Activated T-helper 1 cell treated with anti-CD3 and anti-CD28 coated beads, Interleukin-12 subunit alpha, Interleukin-12 subunit beta, Interleukin-2, Interleukin-4 antibody, amounts not matched to agents 30 ng/mL and 10 ng/mL and 1 ng/mL, durations not matched to agents 14 hours and 24 hours and 36 hours (primary cell): ENCODE measurements around the gene SLC17A2. TPM values are rescaled to one million over a fixed set of nuclear protein-coding genes. Genes with fewer than 3 reads are reported as not detected.

Source experiments
- DNase-seq: peaks from one replicate; pipeline ENCODE4 v3.0.0; 2021; ENCODE audit warnings: low spot score
- H3K27ac Mint-ChIP-seq: one replicate; pipeline ENCODE4 v1.8.0; 2021; ENCODE audit warnings: mild to moderate bottlenecking, mixed read lengths
- H3K27me3 Mint-ChIP-seq: one replicate; pipeline ENCODE4 v1.8.0; 2022; ENCODE audit warnings: mild to moderate bottlenecking, moderate library complexity, mixed read lengths; ENCODE audit not compliant: insufficient read depth
- H3K36me3 Mint-ChIP-seq: one replicate; pipeline ENCODE4 v1.8.0; 2021; ENCODE audit warnings: low read depth, mixed read lengths
- H3K4me1 Mint-ChIP-seq: one replicate; pipeline ENCODE4 v1.8.0; 2021; ENCODE audit warnings: low read depth, mixed read lengths
- H3K4me3 Mint-ChIP-seq: one replicate; pipeline ENCODE4 v1.8.0; 2021; ENCODE audit warnings: mild to moderate bottlenecking, moderate library complexity, mixed read lengths
- H3K9me3 Mint-ChIP-seq: one replicate; pipeline ENCODE4 v1.8.0; 2021; ENCODE audit warnings: mixed read lengths
- intact Hi-C: fragments of 100-400 bp; cut with micrococcal nuclease; formaldehyde crosslinking; loops from one replicate; pipeline ENCODE4 v1.15.1; 2024
- total RNA-seq: library from RNA; stranded (reverse); gene quantifications from 2 replicates; pipeline ENCODE4 v1.2.3, GENCODE V29; 2022

The SLC17A2 gene
- total RNA-seq, 1 donor from 2014 or later = 0.10 TPM

GRCh38 chr6:25888626-25889025 lies 41.9 kb downstream of the SLC17A2 start:
- intact Hi-C loops = no loop called here
- H3K27me3 Mint-ChIP-seq = peaks cover 7% of the 10 kb centered on the region
- no peaks in the 10 kb centered on the region for H3K36me3 Mint-ChIP-seq
- no peak overlapping the region for H3K27ac Mint-ChIP-seq
- H3K9me3 Mint-ChIP-seq = no peaks in the 10 kb centered on the region
- no peak for DNase-seq
- H3K4me3 Mint-ChIP-seq = no peak overlapping the region
- peaks cover 10% of the 10 kb centered on the region for H3K4me1 Mint-ChIP-seq

- H3K36me3 Mint-ChIP-seq = no peaks in the 10 kb centered on the region
- peaks cover 22% of the 10 kb centered on the region for H3K4me1 Mint-ChIP-seq
- no peaks in the 10 kb centered on the region for H3K9me3 Mint-ChIP-seq
- no peak for DNase-seq
- peaks cover 2% of the 10 kb centered on the region for H3K27me3 Mint-ChIP-seq
- no peak overlapping the region for H3K27ac Mint-ChIP-seq
- H3K4me3 Mint-ChIP-seq = no peak overlapping the region
- intact Hi-C loops = no loop called here
These were observed 44.4 kb downstream of the SLC17A2 start for GRCh38 chr6:25886066-25886465.

GRCh38 chr6:25883991-25884390 lies 46.5 kb downstream of the SLC17A2 start:
- no peaks in the 10 kb centered on the region for H3K36me3 Mint-ChIP-seq
- no peak overlapping the region for H3K27ac Mint-ChIP-seq
- no peak overlapping the region for H3K4me3 Mint-ChIP-seq
- peaks cover 13% of the 10 kb centered on the region for H3K4me1 Mint-ChIP-seq
- intact Hi-C loops = no loop called here
- peaks cover 2% of the 10 kb centered on the region for H3K27me3 Mint-ChIP-seq
- no peaks in the 10 kb centered on the region for H3K9me3 Mint-ChIP-seq
- no peak for DNase-seq

GRCh38 chr6:25883536-25883935 lies 47.0 kb downstream of the SLC17A2 start:
- H3K27ac Mint-ChIP-seq = no peak overlapping the region
- H3K4me3 Mint-ChIP-seq = no peak overlapping the region
- intact Hi-C loops = no loop called here
- no peak for DNase-seq
- no peaks in the 10 kb centered on the region for H3K9me3 Mint-ChIP-seq
- peaks cover 12% of the 10 kb centered on the region for H3K4me1 Mint-ChIP-seq
- peaks cover 6% of the 10 kb centered on the region for H3K27me3 Mint-ChIP-seq
- H3K36me3 Mint-ChIP-seq = no peaks in the 10 kb centered on the region

- intact Hi-C loops = loop anchor here (1.0 kb wide), 2 partner anchors 94 to 110 kb away; no protein-coding TSS in a partner anchor
- Mint-ChIP-seq H3K36me3 (no peaks in the 10 kb centered on the region), H3K9me3 (no peaks in the 10 kb centered on the region), H3K27me3 (peaks cover 6% of the 10 kb centered on the region), H3K4me1 (peaks cover 15% of the 10 kb centered on the region), H3K27ac (peak overlapping the region; percentile 72), H3K4me3 (peak overlapping the region; percentile 86)
- DNase-seq = peak; percentile 24
These were observed 48.4 kb downstream of the SLC17A2 start for GRCh38 chr6:25882051-25882496.

GRCh38 chr6:25880601-25881000 lies 49.9 kb downstream of the SLC17A2 start:
- Mint-ChIP-seq H3K27me3 (peaks cover 6% of the 10 kb centered on the region), H3K9me3 (no peaks in the 10 kb centered on the region), H3K36me3 (no peaks in the 10 kb centered on the region), H3K4me1 (peaks cover 22% of the 10 kb centered on the region), H3K4me3 (no peak overlapping the region), H3K27ac (no peak overlapping the region)
- intact Hi-C loops = loop anchor here (2.0 kb wide), 1 partner anchor 160 kb away; no protein-coding TSS in a partner anchor
- DNase-seq = no peak

GRCh38 chr6:25878721-25879322 lies 51.7 kb downstream of the SLC17A2 start:
- no peak overlapping the region for H3K27ac Mint-ChIP-seq
- peaks cover 6% of the 10 kb centered on the region for H3K27me3 Mint-ChIP-seq
- peaks cover 39% of the 10 kb centered on the region for H3K4me1 Mint-ChIP-seq
- intact Hi-C loops = loop anchor here (10.0 kb wide), 1 partner anchor 54 kb away; no protein-coding TSS in a partner anchor
- no peaks in the 10 kb centered on the region for H3K9me3 Mint-ChIP-seq
- H3K4me3 Mint-ChIP-seq = no peak overlapping the region
- H3K36me3 Mint-ChIP-seq = no peaks in the 10 kb centered on the region
- DNase-seq = no peak

- H3K4me1 Mint-ChIP-seq = peaks cover 43% of the 10 kb centered on the region
- H3K27me3 Mint-ChIP-seq = peaks cover 6% of the 10 kb centered on the region
- intact Hi-C loops = loop anchor here (10.0 kb wide), 1 partner anchor 51 kb away; no protein-coding TSS in a partner anchor
- DNase-seq = no peak
- H3K4me3 Mint-ChIP-seq = no peak overlapping the region
- no peaks in the 10 kb centered on the region for H3K9me3 Mint-ChIP-seq
- H3K36me3 Mint-ChIP-seq = no peaks in the 10 kb centered on the region
- H3K27ac Mint-ChIP-seq = no peak overlapping the region
These were observed 54.4 kb downstream of the SLC17A2 start for GRCh38 chr6:25875926-25876602.

- Mint-ChIP-seq H3K27me3 (peaks cover 6% of the 10 kb centered on the region), H3K36me3 (no peaks in the 10 kb centered on the region), H3K27ac (no peak overlapping the region), H3K9me3 (no peaks in the 10 kb centered on the region), H3K4me1 (peaks cover 43% of the 10 kb centered on the region), H3K4me3 (no peak overlapping the region)
- no peak for DNase-seq
- intact Hi-C loops = loop anchor here (10.0 kb wide), 1 partner anchor 51 kb away; no protein-coding TSS in a partner anchor
These were observed 55.0 kb downstream of the SLC17A2 start for GRCh38 chr6:25875563-25875905.

GRCh38 chr6:25874822-25875562 lies 55.5 kb downstream of the SLC17A2 start:
- intact Hi-C loops = loop anchor here (10.0 kb wide), 1 partner anchor 50 kb away; no protein-coding TSS in a partner anchor
- H3K27me3 Mint-ChIP-seq = peaks cover 6% of the 10 kb centered on the region
- peaks cover 43% of the 10 kb centered on the region for H3K4me1 Mint-ChIP-seq
- no peaks in the 10 kb centered on the region for H3K9me3 Mint-ChIP-seq
- H3K36me3 Mint-ChIP-seq = peaks cover 2% of the 10 kb centered on the region
- no peak overlapping the region for H3K27ac Mint-ChIP-seq
- DNase-seq = no peak
- peak overlapping the region; percentile 6 for H3K4me3 Mint-ChIP-seq

- H3K9me3 Mint-ChIP-seq = no peaks in the 10 kb centered on the region
These were observed 56.4 kb downstream of the SLC17A2 start, which contains the start of gene SLC17A3 for GRCh38 chr6:25874118-25874517. TSS of gene SLC17A3 (minus strand) at chr6:25874243. CDS start at chr6:25868387, 5,856 bp downstream.

GRCh38 chr6:25872814-25873213 lies 57.7 kb downstream of the SLC17A2 start:
- Mint-ChIP-seq H3K4me3 (no peak overlapping the region), H3K9me3 (no peaks in the 10 kb centered on the region), H3K27me3 (no peaks in the 10 kb centered on the region), H3K27ac (no peak overlapping the region), H3K36me3 (peaks cover 2% of the 10 kb centered on the region), H3K4me1 (peaks cover 43% of the 10 kb centered on the region)
- DNase-seq = no peak
- intact Hi-C loops = loop anchor here (10.0 kb wide), 1 partner anchor 48 kb away; no protein-coding TSS in a partner anchor

More at GRCh38 chr6:25874118-25874517, 56.4 kb downstream of the SLC17A2 start, which contains the start of gene SLC17A3:
- no peak for DNase-seq
- intact Hi-C loops = loop anchor here (10.0 kb wide), 1 partner anchor 49 kb away; no protein-coding TSS in a partner anchor
- Mint-ChIP-seq H3K4me1 (peaks cover 43% of the 10 kb centered on the region), H3K27ac (no peak within 1 kb of the TSS), H3K36me3 (peaks cover 2% of the 10 kb centered on the region), H3K27me3 (peaks cover 4% of the 10 kb centered on the region), H3K4me3 (peak within 1 kb of the TSS; percentile 6)
